Stimulated activated CD8-positive, alpha-beta memory T cell treated with anti-CD3 and anti-CD28 coated beads, Interleukin-4, amount 100 ng/mL, for 48 hours (primary cell): ENCODE measurements around the gene DTNBP1.

Experiments
- DNase-seq: peaks from one replicate; pipeline ENCODE4 v3.0.0-alpha.2; 2020

The DTNBP1 gene

DNA sequence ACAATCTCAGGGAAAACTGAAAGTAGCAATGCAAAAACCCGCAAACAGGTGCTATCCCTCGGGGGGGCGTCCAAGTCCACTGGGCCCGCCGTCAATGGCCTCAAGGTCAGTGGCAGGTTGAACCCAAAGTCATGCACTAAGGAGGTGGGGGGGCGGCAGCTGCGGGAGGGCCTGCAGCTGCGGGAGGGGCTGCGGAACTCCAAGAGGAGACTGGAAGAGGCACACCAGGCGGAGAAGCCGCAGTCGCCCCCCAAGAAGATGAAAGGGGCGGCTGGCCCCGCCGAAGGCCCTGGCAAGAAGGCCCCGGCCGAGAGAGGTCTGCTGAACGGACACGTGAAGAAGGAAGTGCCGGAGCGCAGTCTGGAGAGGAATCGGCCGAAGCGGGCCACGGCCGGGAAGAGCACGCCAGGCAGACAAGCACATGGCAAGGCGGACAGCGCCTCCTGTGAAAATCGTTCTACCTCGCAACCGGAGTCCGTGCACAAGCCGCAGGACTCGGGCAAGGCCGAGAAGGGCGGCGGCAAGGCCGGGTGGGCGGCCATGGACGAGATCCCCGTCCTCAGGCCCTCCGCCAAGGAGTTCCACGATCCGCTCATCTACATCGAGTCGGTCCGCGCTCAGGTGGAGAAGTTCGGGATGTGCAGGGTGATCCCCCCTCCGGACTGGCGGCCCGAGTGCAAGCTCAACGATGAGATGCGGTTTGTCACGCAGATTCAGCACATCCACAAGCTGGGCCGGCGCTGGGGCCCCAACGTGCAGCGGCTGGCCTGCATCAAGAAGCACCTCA, 166.3 kb downstream of the DTNBP1 start:
- no peak for DNase-seq

- DNase-seq, result no peak
These were observed 167.4 kb downstream of the DTNBP1 start for GRCh38 chr6:15495375-15495901.

DNA sequence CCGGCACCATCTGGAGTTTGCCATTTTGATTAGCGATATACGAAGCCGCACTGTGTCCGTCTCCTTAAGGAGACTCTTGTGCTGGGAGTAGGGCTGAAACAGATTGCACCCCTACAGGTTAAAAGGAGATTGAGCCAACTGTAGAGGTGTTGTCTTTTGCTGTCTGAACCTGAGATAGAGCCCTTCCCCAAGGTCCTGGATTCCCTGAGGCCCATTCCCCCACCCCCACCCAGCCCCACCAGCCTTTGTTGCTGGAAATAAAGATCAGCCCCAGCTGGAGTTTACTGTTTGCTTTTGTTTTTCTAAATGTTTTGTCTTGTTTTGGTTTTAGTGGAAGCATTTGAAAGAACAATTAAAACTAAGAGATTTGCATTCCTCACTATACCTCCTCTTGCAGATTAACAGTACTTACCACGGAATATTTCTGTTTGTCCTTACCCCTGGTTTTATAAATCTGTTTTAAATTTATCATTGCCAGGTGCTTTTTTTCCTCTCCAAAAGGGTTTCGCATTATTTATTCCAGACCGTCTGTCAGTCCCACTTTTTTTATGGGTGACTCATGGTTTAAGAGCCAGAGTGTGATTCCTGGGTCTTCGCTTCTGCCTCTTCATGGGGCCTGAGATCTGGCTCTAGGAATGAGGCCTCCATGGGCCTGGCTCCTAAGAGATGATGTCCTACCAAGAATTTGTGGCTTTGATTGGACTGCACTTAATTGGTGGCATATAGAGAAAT, 169.2 kb downstream of the DTNBP1 start:
- no peak for DNase-seq

GRCh38 chr6:15491986-15492269, 170.9 kb downstream of the DTNBP1 start:
- DNase-seq, result no peak

- DNase-seq, result peak; percentile 78
These were observed 171.4 kb downstream of the DTNBP1 start for GRCh38 chr6:15491255-15491985.

DNA sequence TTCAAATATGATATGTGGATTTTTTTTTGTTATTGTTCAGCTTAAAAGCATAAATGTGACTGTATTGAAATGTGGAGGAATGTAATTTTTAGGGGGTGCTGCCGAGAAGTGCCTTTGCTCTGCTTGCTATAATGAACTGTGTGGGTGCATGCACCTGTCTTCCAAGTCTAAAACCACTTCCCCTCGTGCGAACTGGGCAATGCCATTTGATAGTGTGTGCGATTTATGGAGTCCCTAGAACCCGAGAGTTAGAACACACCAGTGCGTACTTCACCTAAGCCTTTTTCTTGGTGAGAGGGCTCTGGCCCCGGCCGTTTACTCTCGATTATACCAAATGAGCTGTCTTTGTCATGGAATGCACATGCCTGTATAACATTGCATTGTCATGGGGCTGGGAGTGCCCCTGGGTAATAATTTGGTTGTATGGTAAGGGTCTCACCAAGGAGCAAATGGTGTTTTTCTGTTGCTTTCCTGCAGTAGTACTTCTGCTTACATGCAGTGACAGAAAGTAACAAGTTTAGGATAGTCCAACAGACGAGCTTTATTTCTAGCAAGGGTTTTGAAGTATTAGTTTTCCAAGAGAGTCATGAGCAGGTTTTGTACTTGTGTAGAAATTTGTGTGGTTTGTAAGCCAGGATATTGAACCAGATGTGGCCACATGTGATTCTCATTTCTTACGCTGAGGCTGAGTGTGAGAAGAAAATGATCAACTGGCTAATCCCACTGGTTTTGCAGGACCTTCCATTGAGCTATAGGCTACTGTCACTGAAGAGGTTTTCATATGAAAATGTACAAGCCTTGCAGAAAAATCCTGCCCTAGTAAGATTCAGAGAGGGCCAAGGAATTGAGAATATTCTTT, 172.4 kb downstream of the DTNBP1 start:
- DNase-seq, result no peak

DNA sequence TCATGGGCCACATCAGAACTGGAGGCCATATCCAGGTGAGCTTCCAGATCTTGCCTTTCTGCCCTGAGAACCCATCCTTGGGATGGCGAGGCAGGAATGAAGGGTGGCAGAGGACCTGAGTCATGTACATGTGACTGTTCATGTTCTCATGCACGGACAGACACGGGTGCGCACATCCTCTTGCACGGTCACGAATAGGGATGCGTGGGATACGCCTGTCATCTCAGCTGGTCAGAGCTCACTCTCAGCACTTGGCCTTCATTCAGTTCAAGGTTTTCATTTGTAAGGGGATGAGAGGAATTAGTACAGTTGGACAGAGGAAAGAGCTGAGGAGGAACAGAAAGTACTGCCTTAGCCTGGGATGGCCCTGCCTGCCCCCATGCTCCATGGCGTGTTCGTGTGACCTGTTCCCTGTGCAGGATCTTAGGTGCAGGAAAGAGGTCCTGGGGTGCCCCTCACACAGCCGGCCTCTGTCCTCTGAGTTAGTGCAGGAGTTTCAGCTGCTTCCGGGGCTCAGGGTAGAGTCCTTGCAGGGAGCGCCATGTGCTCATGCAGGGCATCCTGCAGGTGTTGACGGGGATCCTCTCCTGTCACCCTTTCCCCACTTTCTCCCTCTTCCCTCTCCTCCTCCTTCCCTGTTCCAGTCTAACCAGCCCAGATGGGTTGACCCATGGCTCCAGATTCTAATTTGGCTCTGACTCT, 173.4 kb downstream of the DTNBP1 start:
- DNase-seq, result no peak

DNA sequence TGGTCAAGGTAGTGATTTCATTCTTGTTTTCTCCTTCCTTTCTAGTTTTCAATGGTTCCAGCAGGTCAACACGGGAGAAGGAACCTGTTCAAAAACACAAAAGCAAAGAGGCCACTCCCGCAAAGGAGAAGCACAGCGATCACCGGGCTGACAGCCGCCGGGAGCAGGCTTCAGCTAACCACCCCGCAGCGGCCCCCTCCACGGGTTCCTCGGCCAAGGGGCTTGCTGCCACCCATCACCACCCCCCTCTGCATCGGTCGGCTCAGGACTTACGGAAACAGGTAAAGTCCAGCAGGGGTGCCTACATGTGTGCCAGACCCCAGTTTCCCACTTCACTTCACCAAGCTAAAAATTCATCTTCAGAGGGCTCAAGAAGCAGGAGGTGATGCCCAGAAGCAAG, 175.6 kb downstream of the DTNBP1 start:
- no peak for DNase-seq

- no peak for DNase-seq
These were observed 176.9 kb downstream of the DTNBP1 start for GRCh38 chr6:15485936-15486335.

DNA sequence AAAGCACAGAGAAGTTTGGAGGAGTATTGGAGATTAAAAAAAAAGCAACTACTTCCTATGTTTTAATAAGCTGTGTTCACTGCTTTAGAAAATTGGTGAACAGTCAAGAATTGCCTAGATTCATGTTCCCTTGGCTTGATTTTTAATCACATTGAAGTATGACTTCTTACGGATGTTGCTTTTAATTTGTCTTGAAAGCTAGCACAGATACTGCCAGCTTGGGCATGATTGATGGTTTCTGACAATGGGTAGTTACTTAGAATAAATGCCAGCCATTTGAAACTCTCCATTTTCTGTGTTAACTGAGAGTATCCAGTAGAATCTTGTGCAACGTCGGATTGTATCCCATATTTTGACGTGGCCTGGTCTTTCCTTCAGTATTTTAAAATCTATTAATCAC, 178.0 kb downstream of the DTNBP1 start:
- no peak for DNase-seq

DNA sequence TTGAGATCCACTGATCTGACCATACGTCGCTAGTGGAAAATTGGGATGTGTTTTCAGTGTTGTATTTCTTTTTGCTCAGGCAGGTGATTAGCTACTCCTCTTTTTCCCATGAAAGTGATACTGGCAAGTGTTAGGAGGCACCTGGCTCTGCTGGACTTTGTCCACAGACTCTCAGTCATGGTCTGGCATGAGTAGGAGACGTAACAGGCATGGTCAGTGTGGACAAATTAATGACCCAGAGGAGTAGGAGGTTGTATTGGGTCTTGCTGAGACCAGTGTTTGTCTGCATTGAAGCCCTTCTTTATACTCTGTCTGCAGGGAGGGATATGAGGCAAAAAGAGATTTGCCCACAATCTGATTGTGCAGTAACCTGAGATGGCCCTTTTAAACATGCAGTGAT, 178.7 kb downstream of the DTNBP1 start:
- no peak for DNase-seq

DNA sequence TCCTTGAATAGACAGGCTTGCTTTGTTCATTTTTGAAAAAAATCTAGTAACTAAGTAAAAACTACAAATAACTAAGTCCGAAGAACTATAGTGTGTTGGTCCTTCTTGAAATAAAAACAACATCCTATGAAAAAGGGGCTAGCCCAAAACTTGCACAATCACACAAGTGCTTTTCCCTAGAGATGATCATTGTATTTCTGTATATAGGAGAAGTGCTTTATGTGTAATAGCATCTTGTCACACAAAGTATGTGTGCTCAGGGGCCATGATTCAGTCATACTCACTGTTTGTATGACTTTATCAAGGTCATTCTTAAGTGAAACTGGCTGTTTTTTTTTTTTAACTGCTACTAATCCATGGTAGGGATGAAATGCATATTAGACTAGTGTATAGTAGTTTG, 179.8 kb downstream of the DTNBP1 start:
- DNase-seq, result no peak

DNA sequence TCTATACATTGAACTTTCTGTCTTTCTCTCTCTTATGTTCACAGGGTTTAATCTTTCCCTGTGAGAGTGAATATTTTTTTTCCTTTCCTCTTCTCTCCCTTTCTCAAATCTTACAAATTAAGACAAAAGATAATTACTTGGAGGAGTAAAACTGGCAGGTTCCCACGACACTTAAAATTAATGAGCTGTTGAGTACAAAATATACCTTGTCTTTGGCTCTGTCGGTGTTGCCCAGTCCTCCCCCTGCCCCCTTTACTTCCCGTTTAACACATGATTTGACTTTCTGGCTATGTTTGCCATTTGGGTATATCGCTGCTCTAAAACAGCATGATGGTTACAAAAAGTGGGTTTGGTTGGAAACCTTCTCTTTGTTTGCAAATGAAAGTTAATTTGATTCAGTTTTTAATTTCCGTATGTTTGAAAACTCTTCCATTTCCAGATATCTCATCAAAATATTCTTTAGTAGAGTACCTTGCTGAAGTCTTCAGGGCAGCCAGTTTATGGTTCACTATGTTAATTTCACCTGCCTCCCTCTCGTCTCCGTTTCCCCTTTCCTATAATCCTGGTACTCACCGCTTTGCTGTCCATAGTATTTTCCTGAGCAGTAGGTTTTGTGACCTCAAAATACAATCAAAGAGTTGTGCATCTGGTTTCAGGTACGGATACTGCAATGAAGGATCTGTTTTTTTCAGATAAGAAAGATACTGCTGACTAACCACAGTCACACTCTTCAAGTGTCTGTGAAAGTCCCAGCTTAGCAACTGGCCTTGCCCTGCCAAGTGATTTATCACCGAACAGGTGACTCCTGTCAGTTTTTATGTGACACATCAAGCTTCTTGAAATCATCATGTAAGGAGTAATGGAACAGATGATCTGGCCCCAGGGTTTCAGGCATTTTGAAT, 181.2 kb downstream of the DTNBP1 start:
- DNase-seq, result no peak

DNA sequence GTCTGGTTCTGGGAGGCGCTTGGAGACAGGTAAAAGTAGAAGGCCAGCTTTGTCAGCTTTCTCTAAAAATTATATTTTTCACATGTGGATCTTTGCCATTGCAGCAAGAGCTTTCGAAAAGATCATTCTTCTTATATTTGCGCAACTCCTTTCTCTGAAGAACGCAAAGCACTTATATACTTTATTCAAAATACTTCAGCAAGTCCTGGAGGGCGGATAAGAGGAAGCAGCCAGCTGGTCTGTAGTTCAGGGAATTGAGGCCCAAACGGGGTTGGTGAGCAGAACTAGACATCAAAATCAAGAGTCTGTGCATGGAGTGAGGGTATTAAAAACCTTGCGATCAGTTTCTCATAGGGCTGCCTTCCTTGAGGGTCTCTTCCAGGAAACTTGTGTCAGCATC, 182.3 kb downstream of the DTNBP1 start:
- DNase-seq, result no peak

DNA sequence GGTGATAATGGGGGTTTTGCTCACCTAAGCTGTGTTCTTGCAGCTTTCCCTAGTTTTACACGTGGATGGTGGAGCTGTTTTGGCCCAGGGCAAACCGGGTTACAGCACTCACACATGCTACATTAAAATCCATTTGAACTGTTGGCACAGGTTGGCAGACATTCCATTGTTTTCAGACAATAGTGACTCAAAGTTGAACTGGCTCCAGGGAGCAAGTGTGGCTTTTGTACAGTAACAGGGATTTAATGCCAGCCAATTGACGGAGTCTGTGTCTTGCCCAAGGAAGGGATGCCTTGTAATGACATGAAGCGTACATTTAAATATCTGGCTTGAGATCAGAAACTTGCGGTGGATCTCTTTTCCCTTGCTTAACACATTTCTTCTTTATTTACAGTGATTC, 183.1 kb downstream of the DTNBP1 start:
- DNase-seq, result no peak

DNA sequence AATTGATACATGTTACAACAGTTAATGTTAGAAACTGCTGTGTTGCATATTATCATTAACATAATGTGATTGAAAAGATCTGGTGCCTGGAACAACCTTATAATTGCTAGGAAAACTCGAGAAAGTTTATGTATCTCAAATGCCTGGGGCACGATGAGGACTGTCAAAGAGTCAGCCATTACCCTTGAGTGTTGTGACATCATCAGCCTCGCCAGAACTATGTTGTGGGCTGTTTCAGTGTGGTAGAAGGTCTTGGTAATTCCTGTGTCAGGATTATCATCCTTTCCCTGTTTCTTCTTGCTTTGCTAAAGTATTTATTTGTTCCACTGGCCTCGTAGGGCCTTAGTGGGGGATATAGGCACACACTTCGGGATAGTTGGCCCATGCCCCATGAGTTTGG, 185.1 kb downstream of the DTNBP1 start:
- DNase-seq, result no peak

GRCh38 chr6:15476631-15477380, 186.0 kb downstream of the DTNBP1 start:
- DNase-seq, result no peak

- no peak for DNase-seq
These were observed 187.0 kb downstream of the DTNBP1 start for GRCh38 chr6:15475872-15476271.

DNA sequence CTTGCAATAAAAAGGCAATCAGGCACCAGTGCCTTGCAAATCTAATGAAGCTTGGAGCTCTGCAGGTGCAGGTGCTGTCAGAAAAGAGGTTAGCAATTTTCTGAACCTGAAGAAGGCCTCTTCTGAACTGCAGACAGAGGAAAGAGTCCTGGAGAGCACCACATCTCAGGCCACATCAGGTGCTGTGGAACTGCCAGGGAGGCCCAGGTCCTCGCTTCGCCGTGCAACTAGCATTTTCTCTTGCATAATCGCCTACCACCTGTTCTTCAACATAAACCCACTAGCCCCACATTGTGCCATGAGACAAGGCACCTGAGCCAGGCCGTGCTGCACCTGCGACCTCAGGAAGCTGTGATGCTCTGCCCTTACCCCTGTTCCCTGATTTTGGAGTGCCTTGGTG, 187.6 kb downstream of the DTNBP1 start:
- DNase-seq, result no peak

DNA sequence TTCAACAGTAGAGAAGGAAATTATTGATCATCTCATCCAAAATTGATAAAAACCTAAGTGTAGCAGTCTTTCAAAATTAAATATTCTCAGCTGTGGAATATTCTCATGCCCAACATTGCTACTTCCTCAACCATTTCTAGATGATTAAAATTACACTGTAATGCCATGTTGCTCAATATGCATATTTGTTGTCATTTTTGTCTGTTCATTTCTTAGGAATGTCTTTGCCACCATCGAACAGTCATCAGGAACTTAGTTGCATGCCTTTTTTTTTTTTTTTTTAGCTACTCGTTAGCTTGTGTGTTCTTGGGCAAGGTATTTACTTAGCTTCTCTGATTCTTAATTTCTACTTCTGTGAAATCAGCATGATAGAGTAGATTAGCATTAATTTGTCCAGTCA, 188.6 kb downstream of the DTNBP1 start:
- DNase-seq, result no peak
